Esophagus squamous epithelium (tissue), 4 donors: ENCODE measurements around the gene BMPER.

ENCODE experiments used
- CTCF ChIP-seq, 6 experiments: fragments of 450-650 bp in 4 of 6; fragments of 200-600 bp in 2 of 6; sonication (generic) in 2 of 6; IDR thresholded peaks; one replicate each; pipeline ENCODE4 v1.5.1; 2016 to 2019; ENCODE audit warnings: antibody characterized with exemption in 6 of 6, mild to moderate bottlenecking in 4 of 6, moderate library complexity in 4 of 6
- POLR2A ChIP-seq, 4 donors: fragments of 450-650 bp; IDR thresholded peaks; one replicate each; pipeline ENCODE4 v1.6.1; 2017; ENCODE audit warnings: antibody characterized with exemption in 4 of 4, mild to moderate bottlenecking in 4 of 4, moderate library complexity in 3 of 4

GRCh38 chr7:33921216-33921938 is 16.0 kb downstream of the BMPER start:
- TF ChIP-seq CTCF (IDR thresholded peaks at IDR 0.05) (no peak), POLR2A (IDR thresholded peaks at IDR 0.05) (no peak)
